GM18858 (cell line): Measurements from ENCODE around the gene CNTNAP2.

Source experiments
- ATAC-seq: cut with Tn5 transposase; IDR thresholded peaks from one replicate; pipeline ENCODE4 v1.9.1; 2021; ENCODE audit not compliant: unreplicated experiment

Gene CNTNAP2

GRCh38 chr7:146414373-146414772 lies 297.8 kb downstream of the CNTNAP2 start:
- no peak for ATAC-seq

- no peak for ATAC-seq
Observed at GRCh38 chr7:146414937-146415336, 298.3 kb downstream of the CNTNAP2 start.

DNA sequence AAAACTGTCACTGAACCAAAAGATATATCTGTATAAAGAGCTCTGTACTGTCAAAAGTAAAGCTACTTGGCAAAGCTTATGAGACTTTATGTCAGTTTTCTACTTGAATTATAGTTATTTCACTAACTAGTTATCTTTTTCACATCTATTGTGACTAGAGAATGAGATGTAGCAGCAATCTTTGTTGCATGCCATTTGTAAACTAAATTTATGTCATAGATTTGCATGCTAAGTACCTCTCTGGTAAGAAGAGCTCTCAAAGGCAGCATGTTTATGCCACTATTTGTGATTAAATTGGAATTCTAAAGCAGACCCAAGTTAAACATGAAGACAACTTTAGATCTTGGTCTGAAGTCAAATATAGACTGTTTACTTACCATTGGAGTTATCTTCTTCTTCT lies 300.6 kb downstream of the CNTNAP2 start:
- no peak for ATAC-seq

DNA sequence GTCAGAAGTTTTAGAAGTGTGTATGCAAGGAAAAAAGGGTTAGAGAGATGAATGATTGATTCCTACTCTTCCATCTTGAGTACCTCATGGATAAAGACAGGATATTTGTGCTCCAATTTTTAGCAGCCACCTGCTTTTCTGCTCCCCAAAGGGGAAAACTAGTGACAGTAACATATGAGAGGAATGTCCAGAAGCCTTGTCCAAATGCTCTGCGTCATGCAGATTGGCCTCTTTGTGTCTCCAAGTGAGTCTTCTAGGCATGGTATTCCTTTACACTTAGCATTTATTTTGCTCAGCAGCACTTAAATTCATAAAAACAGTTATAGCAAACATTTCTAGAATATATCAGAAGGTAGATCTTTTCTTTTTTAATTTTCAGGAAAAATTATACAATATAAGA lies 306.8 kb downstream of the CNTNAP2 start:
- ATAC-seq = no peak

DNA sequence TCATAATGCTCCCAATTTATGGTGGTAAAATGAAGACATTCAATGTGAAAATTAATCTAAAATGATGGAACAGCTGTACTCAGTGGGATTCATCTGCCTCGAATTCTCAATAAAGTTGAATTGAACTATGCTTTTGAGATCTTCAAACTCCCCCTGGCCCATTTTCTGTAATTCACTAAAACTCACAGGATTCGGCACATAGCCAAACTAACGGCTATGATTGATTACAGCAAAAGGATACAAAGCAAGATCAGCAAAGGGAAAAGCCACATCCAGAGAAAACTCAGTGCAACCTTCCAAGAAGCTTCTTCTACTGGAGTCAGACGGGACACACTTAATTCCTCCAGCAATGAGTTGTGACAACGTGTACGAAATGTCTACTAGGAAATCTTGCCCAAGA lies 307.5 kb downstream of the CNTNAP2 start:
- no peak for ATAC-seq

DNA sequence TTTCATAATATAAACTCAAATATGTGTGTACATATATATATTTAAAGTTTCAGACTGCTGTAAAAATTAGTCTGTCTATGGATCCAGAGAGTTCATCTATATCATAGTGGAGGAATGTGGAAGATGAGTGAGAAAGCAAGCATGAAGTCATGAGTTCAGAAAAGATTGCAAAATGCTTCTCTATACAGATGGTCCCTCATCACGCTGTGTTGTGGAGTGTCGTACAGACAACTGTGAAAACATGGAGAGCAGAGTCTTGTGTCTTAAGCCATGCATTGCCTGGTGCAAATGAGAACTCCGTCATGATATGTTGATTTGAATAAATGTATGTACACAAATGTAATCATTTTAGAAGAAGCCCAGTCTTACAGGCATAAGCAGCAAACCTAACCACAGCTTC lies 316.9 kb downstream of the CNTNAP2 start:
- no peak for ATAC-seq

DNA sequence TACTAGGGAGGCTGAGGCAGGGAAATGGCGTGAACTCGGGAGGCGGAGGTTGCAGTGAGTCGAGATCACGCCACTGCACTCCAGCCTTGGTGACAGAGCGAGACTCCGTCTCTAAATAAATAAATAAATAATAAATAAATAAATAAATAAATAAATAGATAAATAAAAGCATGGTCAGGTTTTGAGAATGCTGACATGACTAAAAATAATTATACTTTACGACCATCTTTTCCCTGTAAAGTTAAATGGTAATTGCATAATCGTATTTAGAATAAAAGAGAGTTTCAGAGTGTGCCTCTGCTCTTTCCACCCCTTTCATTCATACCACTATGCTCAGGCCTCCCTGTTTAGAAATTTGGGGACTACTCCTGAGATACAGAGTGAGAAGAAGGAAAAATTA lies 326.5 kb downstream of the CNTNAP2 start:
- ATAC-seq = no peak

DNA sequence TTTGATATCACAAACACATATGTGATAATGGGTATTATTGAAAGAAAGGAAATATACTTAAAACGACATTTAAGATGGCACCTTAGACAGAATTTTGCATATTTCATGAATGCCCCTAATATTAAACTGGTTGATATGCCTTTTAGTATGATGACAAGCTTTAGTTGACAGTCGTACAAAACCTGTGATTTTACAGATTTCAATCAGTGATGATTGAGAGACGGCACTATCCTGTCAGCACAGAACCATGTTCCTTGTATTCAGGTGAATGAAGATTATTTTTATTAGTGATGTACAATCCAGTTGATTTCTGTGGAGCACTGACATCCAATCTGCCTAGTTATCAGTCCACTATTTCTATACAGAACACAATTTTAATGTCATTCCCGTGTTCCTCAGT lies 333.0 kb downstream of the CNTNAP2 start:
- ATAC-seq = no peak

GRCh38 chr7:146455091-146455655 lies 338.6 kb downstream of the CNTNAP2 start:
- ATAC-seq = no peak

GRCh38 chr7:146479040-146479439 lies 362.4 kb downstream of the CNTNAP2 start:
- no peak for ATAC-seq

- no peak for ATAC-seq
Observed at GRCh38 chr7:146486519-146486918, 369.9 kb downstream of the CNTNAP2 start.

GRCh38 chr7:146492017-146492416 lies 375.4 kb downstream of the CNTNAP2 start:
- no peak for ATAC-seq

DNA sequence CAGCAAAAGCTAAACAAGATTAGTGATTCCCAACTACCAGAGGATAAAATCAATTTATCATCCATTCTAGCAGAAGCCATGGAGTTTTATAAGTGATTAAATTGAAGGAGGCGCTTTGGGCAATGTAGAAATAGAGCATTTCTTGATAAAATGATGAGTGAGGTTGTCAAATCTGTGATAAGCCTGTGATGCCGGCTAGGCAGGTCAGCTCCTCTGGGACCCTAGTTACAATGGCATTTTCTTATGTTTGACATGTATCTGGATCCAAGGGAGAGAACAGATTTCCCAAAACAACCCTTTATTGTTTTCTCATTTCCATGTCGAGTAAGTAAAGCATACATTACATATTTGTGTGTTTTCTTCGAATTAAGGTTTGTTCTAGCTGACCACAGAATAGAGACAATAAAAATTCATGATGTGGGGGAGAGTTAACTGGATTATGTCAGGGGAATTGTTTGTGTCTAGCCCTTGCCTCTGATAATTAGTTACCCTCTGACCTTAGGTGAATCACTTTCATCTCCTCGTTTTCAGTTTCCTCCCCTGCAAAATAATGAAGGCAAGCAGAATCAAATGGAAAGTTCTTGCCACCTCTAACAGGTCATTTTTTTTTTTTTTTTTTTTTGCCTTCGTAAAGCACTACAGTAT lies 378.5 kb downstream of the CNTNAP2 start:
- no peak for ATAC-seq

DNA sequence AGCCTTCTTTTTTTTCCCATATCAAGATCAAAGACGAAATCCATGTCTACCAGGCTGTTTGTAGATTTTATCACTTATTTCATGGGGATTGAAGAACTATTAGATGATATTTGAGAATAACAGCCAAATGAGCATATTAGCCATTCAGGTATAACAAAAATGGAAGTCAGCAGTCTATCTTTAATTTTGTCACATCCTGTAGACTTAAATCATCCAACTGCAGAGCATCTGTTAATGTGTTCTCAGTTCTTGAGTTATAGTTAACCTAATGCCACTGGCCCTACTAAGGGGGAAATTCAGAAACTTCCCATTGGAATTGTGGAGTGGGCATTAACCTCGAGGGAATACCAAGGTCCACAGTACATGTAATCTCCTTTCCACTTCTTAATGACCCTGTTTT lies 380.1 kb downstream of the CNTNAP2 start:
- ATAC-seq = no peak

GRCh38 chr7:146499970-146500369 lies 383.4 kb downstream of the CNTNAP2 start:
- ATAC-seq = no peak

DNA sequence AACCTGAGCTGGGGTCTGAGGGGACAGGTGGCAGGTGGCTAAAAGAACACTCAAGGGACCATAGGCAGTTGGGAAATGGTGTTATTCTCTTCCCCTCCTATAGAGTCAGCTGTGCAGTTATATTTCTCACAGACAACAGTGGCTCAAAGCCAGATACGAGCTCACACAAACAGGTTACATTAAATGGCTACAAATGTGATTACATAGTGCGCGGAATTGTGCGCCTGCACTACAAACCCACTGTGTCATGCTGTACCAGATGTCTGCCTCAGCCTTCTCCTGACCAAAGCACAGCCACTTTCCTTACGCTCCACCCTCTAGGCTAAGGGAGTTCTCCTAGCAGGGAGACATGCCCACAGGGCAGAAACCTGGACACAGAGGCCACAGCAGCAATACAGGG lies 387.2 kb downstream of the CNTNAP2 start:
- ATAC-seq = no peak

DNA sequence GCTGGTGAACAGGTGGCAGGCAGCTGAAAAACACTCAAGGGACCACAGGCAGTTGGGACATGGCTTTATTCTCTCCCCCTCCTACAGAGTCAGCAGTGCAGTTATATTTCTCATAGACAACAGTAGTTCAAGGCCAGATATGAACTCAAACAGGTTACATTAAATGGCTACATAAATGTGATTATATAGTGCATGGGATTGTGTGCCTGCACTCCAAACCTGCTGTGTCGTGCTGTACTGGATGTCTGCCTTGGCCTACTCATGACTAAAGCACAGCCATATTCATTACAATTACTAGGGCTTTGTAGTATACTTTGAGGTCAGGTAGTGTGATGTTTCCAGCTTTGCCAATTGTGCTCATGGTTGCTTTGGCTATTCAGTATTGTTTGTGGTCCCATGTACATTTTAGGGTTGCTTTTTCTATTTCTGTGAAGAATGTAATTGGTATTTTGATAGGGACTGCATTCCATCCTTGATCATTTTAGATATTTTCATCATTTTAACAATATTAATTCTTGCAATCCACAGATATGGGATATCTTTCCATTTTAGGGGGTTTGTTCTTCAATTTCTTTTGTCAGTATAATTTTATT lies 393.6 kb downstream of the CNTNAP2 start:
- ATAC-seq = no peak

- ATAC-seq = no peak
Observed at GRCh38 chr7:146514304-146514703, 397.7 kb downstream of the CNTNAP2 start.

- ATAC-seq = no peak
Observed at GRCh38 chr7:146528581-146528980, 412.0 kb downstream of the CNTNAP2 start.

DNA sequence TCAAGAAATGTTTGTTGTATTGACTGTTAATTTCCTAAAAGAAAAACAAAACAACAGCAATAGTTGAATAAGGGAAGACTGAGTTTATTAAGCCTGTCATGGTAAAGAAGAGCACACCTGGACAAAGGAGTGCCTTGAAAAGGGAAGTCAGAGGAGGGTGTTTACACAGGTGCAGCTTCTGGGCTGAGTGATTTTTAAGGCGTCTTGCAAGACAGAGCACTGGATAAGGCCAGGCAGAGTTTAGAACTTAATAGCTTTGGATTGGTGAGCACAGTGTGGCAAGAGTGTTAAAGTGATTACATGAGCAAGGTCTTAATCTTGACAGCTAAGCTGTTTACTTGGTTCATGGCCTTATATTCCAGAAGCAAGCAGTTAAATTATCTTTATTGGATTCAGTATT lies 423.2 kb downstream of the CNTNAP2 start:
- ATAC-seq = no peak

GRCh38 chr7:146542101-146542500 lies 425.5 kb downstream of the CNTNAP2 start:
- ATAC-seq = no peak

DNA sequence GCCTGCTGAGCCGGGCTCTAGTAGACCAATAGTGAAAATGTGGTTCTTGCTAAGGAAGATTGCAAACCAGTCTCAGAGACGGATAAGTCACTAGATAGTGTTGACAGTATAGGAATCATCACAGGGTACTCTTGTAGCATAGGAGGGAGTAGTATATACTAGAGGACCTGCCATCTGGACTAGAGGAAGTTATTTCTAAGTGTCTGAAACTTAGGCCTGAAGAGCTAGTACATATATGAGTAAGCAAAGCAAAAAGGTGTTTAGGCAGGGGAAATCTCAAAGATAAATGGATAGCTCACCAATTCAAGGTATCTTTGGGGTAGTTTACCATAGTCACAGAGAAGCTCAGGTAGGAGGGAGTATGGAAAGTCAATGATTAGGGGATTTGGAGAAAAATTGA lies 428.1 kb downstream of the CNTNAP2 start:
- no peak for ATAC-seq

DNA sequence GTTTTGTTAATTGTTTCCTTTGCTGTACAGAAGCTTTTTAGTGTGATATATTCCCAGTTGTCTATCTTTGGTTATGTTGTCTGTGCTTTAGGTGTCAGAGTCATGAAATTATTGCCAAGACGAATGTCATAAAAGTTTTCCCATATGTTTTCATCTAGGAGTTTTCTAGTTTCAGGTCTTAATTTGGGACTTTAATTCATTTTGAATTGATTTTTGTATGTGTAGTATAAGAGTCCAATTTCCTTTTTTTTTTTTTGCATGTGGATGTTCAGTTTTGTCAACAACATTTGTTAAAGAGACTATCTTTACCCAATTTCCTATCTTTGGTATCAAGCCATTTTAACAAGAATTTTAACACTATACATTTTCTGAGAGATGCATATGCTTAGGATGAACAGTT lies 432.2 kb downstream of the CNTNAP2 start:
- no peak for ATAC-seq
